ENCODE data around the gene LIMA1. TPM values are rescaled to one million over a fixed set of nuclear protein-coding genes. Genes with fewer than 3 reads are reported as not detected.

LIMA1 gene
- total and polyA plus RNA-seq, 9 of the 15 experiments (the other 6 are each of a cell fraction or from before 2014, with no cell fraction given), result 20.2 to 37.8 (median 27.3) TPM

GRCh38 chr12:50234347-50234746, 49.0 kb downstream of the LIMA1 start (continued):
- TF ChIP-seq SMAD3 (CRISPR knock-in tag; conservative IDR thresholded peaks at IDR 0.05) (no peak), BRF2 (IDR thresholded peaks at IDR 0.05; ENCODE audit: borderline replicate concordance, insufficient read depth, insufficient read length) (no peak), PHF21A (IDR thresholded peaks at IDR 0.05; ENCODE audit: borderline replicate concordance, low read depth) (peak; percentile 56; the same call in 1 of the 2 replicates), MAFK (IDR thresholded peaks at IDR 0.05; ENCODE audit: low read length) (peak; percentile 17; the same call in 1 of the 2 replicates), CREM (IDR thresholded peaks at IDR 0.05; ENCODE audit: low read depth) (0 out of 2 replicates have a peak, but pooled peaks have one; percentile 21), MGA (IDR thresholded peaks at IDR 0.05) (peak; percentile 78), BCOR (IDR thresholded peaks at IDR 0.05) (peak; percentile 22; the same call in 1 of the 2 replicates), CBFA2T2 (conservative IDR thresholded peaks at IDR 0.05) (0 out of 2 replicates have a peak, but pooled peaks have one; percentile 20), MYC (IDR thresholded peaks at IDR 0.05; ENCODE audit: low read depth, low read length) (0 out of 2 replicates have a peak, but pooled peaks have one; percentile 35), MYC (CRISPR knock-in tag; IDR thresholded peaks at IDR 0.05; ENCODE audit: borderline replicate concordance, low read depth) (no peak), SMARCA4 (IDR thresholded peaks at IDR 0.05) (0 out of 2 replicates have a peak, but pooled peaks have one; percentile 37), ARID4B (CRISPR knock-in tag; IDR thresholded peaks at IDR 0.05) (no peak)
